T-cell (primary cell): Measurements from ENCODE around the gene GBP7. TPM values are rescaled to one million over a fixed set of nuclear protein-coding genes. Genes with fewer than 3 reads are reported as not detected.

Experiments used
- ATAC-seq, 4 experiments: fragments of 200-7000 bp in 3 of 4; fragments of 150-1000 bp in 1 of 4; cut with Tn5 transposase; replicated peaks in 1 of 4; 1 replicate in 3 of 4; 2 replicates in 1 of 4; pipeline ENCODE4 v1.10.0; 2021; ENCODE audit warnings: moderate library complexity in 3 of 4, mild to moderate bottlenecking in 2 of 4, moderate number of reproducible peaks in 1 of 4
- CTCF ChIA-PET, 2 donors: fragments of 300-600 bp; sonication (Branson Sonifier 250); formaldehyde crosslinking; loops; one replicate each; lab custom pipeline; 2022; ENCODE audit warnings: antibody characterized with exemption in 2 of 2; lab: Charles Lee
- POLR2A ChIA-PET, 2 donors: fragments of 300-600 bp; sonication (Branson Sonifier 250); formaldehyde crosslinking; loops; one replicate each; lab custom pipeline; 2022; ENCODE audit warnings: antibody characterized with exemption in 2 of 2; lab: Charles Lee
- DNase-seq, 35 experiments: peaks; one replicate each; pipeline versions ENCODE4 v3.0.0 to v3.0.0-alpha.2; 2013 to 2023
- H3K27ac ChIP-seq: one replicate; pipeline ENCODE4 v1.5.1; 2013; ENCODE audit warnings: low read length
- H3K27me3 ChIP-seq, 2 experiments: replicated peaks in 1 of 2; 1 replicate in 1 of 2; 2 replicates in 1 of 2; pipeline versions ENCODE4 v1.6.1 to v1.7.0; 2013; ENCODE audit warnings: low read length in 1 of 2, mixed read lengths in 1 of 2; ENCODE audit not compliant: control insufficient read depth in 2 of 2, insufficient read depth in 2 of 2; ENCODE audit errors: extremely low read depth in 1 of 2
- H3K36me3 ChIP-seq, 2 donors: 1 replicate in 1 of 2; 2 replicates in 1 of 2; pipeline versions ENCODE4 v1.6.1 to v1.7.0; 2013; ENCODE audit warnings: low read length in 1 of 2; ENCODE audit not compliant: control insufficient read depth in 2 of 2, insufficient read depth in 1 of 2; ENCODE audit errors: extremely low read depth in 1 of 2
- H3K4me1 ChIP-seq, 2 experiments: 1 replicate in 1 of 2; 2 replicates in 1 of 2; pipeline versions ENCODE4 v1.6.1 to v1.7.0; 2013; ENCODE audit warnings: low read length in 2 of 2, mixed read lengths in 1 of 2; ENCODE audit not compliant: insufficient read depth in 2 of 2, control insufficient read depth in 1 of 2; ENCODE audit errors: extremely low read depth in 1 of 2
- H3K4me3 ChIP-seq, 2 donors: 1 replicate in 1 of 2; 2 replicates in 1 of 2; pipeline versions ENCODE4 v1.5.1 to v1.7.0; 2013; ENCODE audit warnings: mild to moderate bottlenecking in 2 of 2, low read length in 1 of 2, moderate library complexity in 1 of 2; ENCODE audit not compliant: control insufficient read depth in 1 of 2; ENCODE audit errors: extremely low read depth in 1 of 2
- H3K9me3 ChIP-seq: 2 replicates; pipeline ENCODE4 v1.7.0; 2013
- H3K27ac Mint-ChIP-seq, 2 donors: one replicate each; pipeline ENCODE4 v1.8.0; 2020 to 2021; ENCODE audit warnings: mild to moderate bottlenecking in 2 of 2, mixed read lengths in 2 of 2
- H3K27me3 Mint-ChIP-seq, 2 donors: one replicate each; pipeline ENCODE4 v1.8.0; 2021 to 2022; ENCODE audit warnings: mixed read lengths in 2 of 2
- H3K36me3 Mint-ChIP-seq: one replicate; pipeline ENCODE4 v1.8.0; 2021; ENCODE audit warnings: mixed read lengths
- H3K4me1 Mint-ChIP-seq, 3 donors: one replicate each; pipeline ENCODE4 v1.8.0; 2020 to 2022; ENCODE audit warnings: mixed read lengths in 3 of 3, mild to moderate bottlenecking in 1 of 3
- H3K4me3 Mint-ChIP-seq, 3 donors: one replicate each; pipeline ENCODE4 v1.8.0; 2020 to 2022; ENCODE audit warnings: mild to moderate bottlenecking in 3 of 3, mixed read lengths in 3 of 3, moderate library complexity in 3 of 3
- H3K9me3 Mint-ChIP-seq, 3 donors: one replicate each; pipeline ENCODE4 v1.8.0; 2020 to 2022; ENCODE audit warnings: mixed read lengths in 3 of 3
- total RNA-seq, 35 experiments: library from RNA in 6 of 35; stranded (reverse) in 6 of 35; fragments of 120-200 nt in 1 of 35; gene quantifications; one replicate each; pipeline versions ENCODE4 v1.2.1 to v1.2.4 and lab custom pipeline; 2013 to 2026

GBP7 gene
- total RNA-seq, 5 donors from 2014 or later (not counting 1 experiment from before 2014, with no cell fraction given): 0.19 to 0.35 (median 0.25) TPM; not detected in 2

DNA sequence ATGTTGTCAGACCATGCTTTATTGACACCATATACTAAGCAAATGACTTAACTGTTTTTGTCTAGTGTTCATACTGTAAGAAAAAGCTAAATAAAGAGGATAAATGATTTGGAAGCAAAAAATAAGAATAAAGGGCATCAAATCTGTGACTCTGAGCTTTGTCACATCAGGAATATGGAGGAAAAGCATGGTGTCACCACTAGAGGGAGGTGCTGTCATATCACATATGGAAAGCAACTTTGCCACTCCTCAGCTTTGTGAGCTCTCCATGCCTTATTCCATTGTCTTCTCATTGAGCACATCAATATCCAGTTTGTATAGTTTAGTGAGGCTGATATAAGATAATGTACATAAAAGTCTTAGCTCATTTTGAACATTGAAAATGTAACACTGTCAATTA lies 90.0 kb downstream of the GBP7 start:
- Mint-ChIP-seq H3K36me3 (no peaks in the 10 kb centered on the region), H3K27me3 (no peaks in the 10 kb centered on the region), H3K4me1 (peaks cover 0 to 6% (median 0%) of the 10 kb centered on the region in 3 donors), H3K4me3 (no peak overlapping the region), H3K9me3 (no peaks in the 10 kb centered on the region), H3K27ac (no peak overlapping the region)
- Histone ChIP-seq H3K4me3 (no peak overlapping the region), H3K9me3 (no peaks in the 10 kb centered on the region), H3K27me3 (no peaks in the 10 kb centered on the region), H3K4me1 (peaks cover 0 to 2% of the 10 kb centered on the region in 2 experiments), H3K36me3 (no peaks in the 10 kb centered on the region), H3K27ac (no peak overlapping the region)
- DNase-seq (peak in 17 of 35 experiments; percentile 4 to 74 (median 32)), ATAC-seq (peak in 1 of 4 experiments; percentile 55)
- ChIA-PET POLR2A (interaction anchor here in 1 of 2 donors (0.5 kb wide), 1 partner anchor 43 kb away, joined by 3 read pairs; no protein-coding TSS in a partner anchor), CTCF (interaction anchor here (0.7 to 1.6 kb wide), 21 partner anchors 21 to 370 kb away, joined by 3 to 24 read pairs (median 4); partner anchors contain the start of gene GBP1 (in 1 of the 2))

Other genes starting within 250 kb of the GBP7 start
- gene KYAT3, start 183.4 kb downstream of the GBP7 start, total RNA-seq: 10 to 100 TPM; 21.9 to 25.4 (median 23.2) TPM
- 10 to 100 TPM; 17.7 to 23.0 (median 21.0) TPM for gene RBMXL1, start 183.4 kb downstream of the GBP7 start, total RNA-seq
- gene GBP3, start 153.1 kb downstream of the GBP7 start, total RNA-seq: 10 to 100 TPM; 26.7 to 52.0 (median 39.2) TPM
- gene GBP1, start 110.8 kb downstream of the GBP7 start, total RNA-seq: 10 to 100 TPM; 29.5 to 57.8 (median 53.5) TPM
- gene GBP2, start 49.9 kb downstream of the GBP7 start, total RNA-seq: 100 to 1,000 TPM in 4 of 5 donors, 10 to 100 TPM in 1; 82.2 to 226 (median 186) TPM
- 10 to 100 TPM; 24.7 to 61.3 (median 36.5) TPM for gene GBP4, start 22.9 kb upstream of the GBP7 start, total RNA-seq
- gene GBP5, start 96.9 kb upstream of the GBP7 start, total RNA-seq: 100 to 1,000 TPM in 4 of 5 donors, 10 to 100 TPM in 1; 46.8 to 165 (median 116) TPM
- gene GBP6, start 188.1 kb upstream of the GBP7 start, total RNA-seq: under 1 TPM in 4 of 5 donors, not detected in 1; 0.13 to 0.83 (median 0.18) TPM